HCT116 (cell line): ENCODE results near the gene CYBA.

Experiments used
- EGR1 ChIP-seq: IDR thresholded peaks from 2 replicates; pipeline ENCODE4 v1.6.1; 2012; ENCODE audit warnings: low read depth
- EZH2 ChIP-seq: fragments of 200-600 bp; sonication (generic); IDR thresholded peaks from 2 replicates; pipeline ENCODE4 v1.6.1; 2017; ENCODE audit warnings: antibody characterized with exemption, mixed run types
- POLR2A ChIP-seq: IDR thresholded peaks from 2 replicates; pipeline ENCODE4 v1.7.0; 2011; ENCODE audit warnings: borderline replicate concordance; ENCODE audit not compliant: insufficient read depth, insufficient read length; ENCODE audit errors: extremely low read depth
- POLR2AphosphoS5 ChIP-seq: IDR thresholded peaks from 2 replicates; pipeline ENCODE4 v1.6.1; 2011; ENCODE audit warnings: mild to moderate bottlenecking, low read depth, low read length, moderate library complexity
- SIN3A ChIP-seq: IDR thresholded peaks from 2 replicates; pipeline ENCODE4 v1.6.1; 2012; ENCODE audit warnings: low read depth
- SP1 ChIP-seq: IDR thresholded peaks from 2 replicates; pipeline ENCODE4 v1.6.1; 2012; ENCODE audit warnings: low read depth
- YY1 ChIP-seq: IDR thresholded peaks from 2 replicates; pipeline ENCODE4 v1.6.1; 2011; ENCODE audit warnings: low read length, low read depth, moderate library complexity, mild to moderate bottlenecking; ENCODE audit not compliant: insufficient replicate concordance; ENCODE audit errors: extremely low read depth
- ZNF274 ChIP-seq: fragments of 200-500 bp; sonication (Bioruptor generic); IDR thresholded peaks from 2 replicates; pipeline ENCODE4 v1.6.1; 2014; ENCODE audit warnings: mild to moderate bottlenecking, low read depth, low read length, inconsistent platforms
- TF ChIP-seq, protein P1 (sequence below), 3 experiments: fragments of 200-600 bp in 1 of 3; sonication (generic) in 1 of 3; IDR thresholded peaks in 2 of 3; conservative IDR thresholded peaks in 1 of 3; 2 replicates each; pipeline ENCODE4 v1.5.1; 2012 to 2017; ENCODE audit warnings: low read depth in 2 of 3, low read length in 2 of 3, antibody characterized with exemption in 1 of 3, borderline replicate concordance in 1 of 3, control low read depth in 1 of 3, mild to moderate bottlenecking in 1 of 3, mixed read lengths in 1 of 3, mixed run types in 1 of 3, moderate library complexity in 1 of 3; ENCODE audit not compliant: insufficient read depth in 1 of 3
- TF ChIP-seq, protein P2 (sequence below): IDR thresholded peaks from 2 replicates; pipeline ENCODE4 v1.6.1; 2012; ENCODE audit warnings: low read depth

DNA sequence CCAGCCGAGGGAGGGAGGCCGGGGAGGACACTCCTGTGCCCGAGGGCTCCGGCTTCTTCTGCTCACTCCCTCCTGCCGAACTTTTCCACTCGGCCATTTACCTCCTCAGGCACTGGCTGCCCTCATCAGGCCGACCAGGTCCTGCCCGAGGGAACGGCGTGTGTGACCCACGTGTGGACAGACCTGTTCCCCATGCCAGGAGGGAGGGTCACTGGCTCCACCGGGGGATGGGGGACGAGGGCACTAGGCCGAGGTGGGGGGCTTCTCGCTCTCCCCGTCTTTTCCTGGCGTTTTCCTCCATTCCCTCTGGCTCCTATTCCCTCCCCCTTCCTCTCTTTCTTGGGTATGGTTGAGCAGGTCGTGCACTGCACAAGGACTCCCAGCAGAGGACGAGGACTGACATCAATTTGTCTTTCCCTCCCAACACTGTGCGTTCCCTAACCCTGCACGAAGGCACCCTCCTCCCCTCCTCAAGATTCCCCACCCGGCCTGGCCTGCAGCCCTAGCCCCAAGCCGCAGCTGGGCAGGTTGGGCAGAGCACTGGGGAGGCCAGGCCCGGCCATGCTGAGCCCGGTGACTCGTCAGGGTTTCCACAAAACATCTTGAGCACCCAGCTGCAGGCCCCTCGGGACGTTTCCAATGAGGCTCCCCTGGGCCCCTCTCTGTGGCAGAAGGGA is 15.7 kb downstream of the CYBA start:
- TF ChIP-seq, protein P1, sequence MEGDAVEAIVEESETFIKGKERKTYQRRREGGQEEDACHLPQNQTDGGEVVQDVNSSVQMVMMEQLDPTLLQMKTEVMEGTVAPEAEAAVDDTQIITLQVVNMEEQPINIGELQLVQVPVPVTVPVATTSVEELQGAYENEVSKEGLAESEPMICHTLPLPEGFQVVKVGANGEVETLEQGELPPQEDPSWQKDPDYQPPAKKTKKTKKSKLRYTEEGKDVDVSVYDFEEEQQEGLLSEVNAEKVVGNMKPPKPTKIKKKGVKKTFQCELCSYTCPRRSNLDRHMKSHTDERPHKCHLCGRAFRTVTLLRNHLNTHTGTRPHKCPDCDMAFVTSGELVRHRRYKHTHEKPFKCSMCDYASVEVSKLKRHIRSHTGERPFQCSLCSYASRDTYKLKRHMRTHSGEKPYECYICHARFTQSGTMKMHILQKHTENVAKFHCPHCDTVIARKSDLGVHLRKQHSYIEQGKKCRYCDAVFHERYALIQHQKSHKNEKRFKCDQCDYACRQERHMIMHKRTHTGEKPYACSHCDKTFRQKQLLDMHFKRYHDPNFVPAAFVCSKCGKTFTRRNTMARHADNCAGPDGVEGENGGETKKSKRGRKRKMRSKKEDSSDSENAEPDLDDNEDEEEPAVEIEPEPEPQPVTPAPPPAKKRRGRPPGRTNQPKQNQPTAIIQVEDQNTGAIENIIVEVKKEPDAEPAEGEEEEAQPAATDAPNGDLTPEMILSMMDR (IDR thresholded peaks at IDR 0.05 in 2 of 3, conservative IDR thresholded peaks at IDR 0.05 in 1 of 3; ENCODE audit: borderline replicate concordance in 1 of 3, insufficient read depth in 1 of 3, low read depth in 2 of 3, low read length in 2 of 3): no peak
- TF ChIP-seq SP1 (no peak), EGR1 (no peak), POLR2A (no peak), SIN3A (no peak), EZH2 (no peak), POLR2AphosphoS5 (no peak), YY1 (no peak), ZNF274 (no peak)
- TF ChIP-seq, protein P2, sequence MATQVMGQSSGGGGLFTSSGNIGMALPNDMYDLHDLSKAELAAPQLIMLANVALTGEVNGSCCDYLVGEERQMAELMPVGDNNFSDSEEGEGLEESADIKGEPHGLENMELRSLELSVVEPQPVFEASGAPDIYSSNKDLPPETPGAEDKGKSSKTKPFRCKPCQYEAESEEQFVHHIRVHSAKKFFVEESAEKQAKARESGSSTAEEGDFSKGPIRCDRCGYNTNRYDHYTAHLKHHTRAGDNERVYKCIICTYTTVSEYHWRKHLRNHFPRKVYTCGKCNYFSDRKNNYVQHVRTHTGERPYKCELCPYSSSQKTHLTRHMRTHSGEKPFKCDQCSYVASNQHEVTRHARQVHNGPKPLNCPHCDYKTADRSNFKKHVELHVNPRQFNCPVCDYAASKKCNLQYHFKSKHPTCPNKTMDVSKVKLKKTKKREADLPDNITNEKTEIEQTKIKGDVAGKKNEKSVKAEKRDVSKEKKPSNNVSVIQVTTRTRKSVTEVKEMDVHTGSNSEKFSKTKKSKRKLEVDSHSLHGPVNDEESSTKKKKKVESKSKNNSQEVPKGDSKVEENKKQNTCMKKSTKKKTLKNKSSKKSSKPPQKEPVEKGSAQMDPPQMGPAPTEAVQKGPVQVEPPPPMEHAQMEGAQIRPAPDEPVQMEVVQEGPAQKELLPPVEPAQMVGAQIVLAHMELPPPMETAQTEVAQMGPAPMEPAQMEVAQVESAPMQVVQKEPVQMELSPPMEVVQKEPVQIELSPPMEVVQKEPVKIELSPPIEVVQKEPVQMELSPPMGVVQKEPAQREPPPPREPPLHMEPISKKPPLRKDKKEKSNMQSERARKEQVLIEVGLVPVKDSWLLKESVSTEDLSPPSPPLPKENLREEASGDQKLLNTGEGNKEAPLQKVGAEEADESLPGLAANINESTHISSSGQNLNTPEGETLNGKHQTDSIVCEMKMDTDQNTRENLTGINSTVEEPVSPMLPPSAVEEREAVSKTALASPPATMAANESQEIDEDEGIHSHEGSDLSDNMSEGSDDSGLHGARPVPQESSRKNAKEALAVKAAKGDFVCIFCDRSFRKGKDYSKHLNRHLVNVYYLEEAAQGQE: no peak
